Endothelial cell (in vitro differentiated cells): ENCODE data around the gene LRRC61. TPM values are rescaled to one million over a fixed set of nuclear protein-coding genes. Genes with fewer than 3 reads are reported as not detected.
"Not testable (repeated sequence)": the region's sequence is repeated elsewhere in the genome, so short reads cannot be mapped to it uniquely, and the experiment has no call there.

Experiments used
- DNase-seq: peaks from one replicate; pipeline ENCODE4 v3.0.0; 2021; ENCODE audit warnings: low spot score
- H3K27ac Mint-ChIP-seq: one replicate; pipeline ENCODE4 v1.8.0; 2021; ENCODE audit warnings: mixed read lengths, inconsistent platforms; ENCODE audit not compliant: unreplicated experiment
- H3K27me3 Mint-ChIP-seq: one replicate; pipeline ENCODE4 v1.8.0; 2021; ENCODE audit warnings: mild to moderate bottlenecking, moderate library complexity, mixed read lengths, inconsistent platforms; ENCODE audit not compliant: unreplicated experiment
- H3K36me3 Mint-ChIP-seq: one replicate; pipeline ENCODE4 v1.8.0; 2021; ENCODE audit warnings: mild to moderate bottlenecking, low read depth, mixed read lengths, inconsistent platforms; ENCODE audit not compliant: unreplicated experiment
- H3K4me1 Mint-ChIP-seq: one replicate; pipeline ENCODE4 v1.8.0; 2021; ENCODE audit warnings: mild to moderate bottlenecking, mixed read lengths, inconsistent platforms; ENCODE audit not compliant: unreplicated experiment
- H3K4me3 Mint-ChIP-seq: one replicate; pipeline ENCODE4 v1.8.0; 2021; ENCODE audit warnings: mild to moderate bottlenecking, mixed read lengths, inconsistent platforms; ENCODE audit not compliant: unreplicated experiment
- H3K9me3 Mint-ChIP-seq: one replicate; pipeline ENCODE4 v1.8.0; 2021; ENCODE audit warnings: mixed read lengths, inconsistent platforms; ENCODE audit not compliant: unreplicated experiment
- CTCF ChIP-seq: fragments of 200-600 bp; sonication (generic); IDR thresholded peaks from one replicate; pipeline ENCODE4 v1.5.0; 2021; ENCODE audit warnings: antibody characterized with exemption; ENCODE audit not compliant: unreplicated experiment
- total RNA-seq: library from RNA; stranded (reverse); fragmentation: NEBNext Ultra II Directional; extraction: Animal tissue kit (Norgen Biotek cat#: 25700); gene quantifications from one replicate; pipeline ENCODE4 v1.2.1, GENCODE V29; 2021; ENCODE audit not compliant: unreplicated experiment

Gene LRRC61
- total RNA-seq, 1 donor from 2014 or later, result 5.1 TPM

GRCh38 chr7:150313367-150313809, 9.8 kb upstream of the LRRC61 start:
- no peaks in the 10 kb centered on the region for H3K9me3 Mint-ChIP-seq
- no peak for DNase-seq
- no peak overlapping the region for H3K27ac Mint-ChIP-seq
- no peak overlapping the region for H3K4me3 Mint-ChIP-seq
- H3K27me3 Mint-ChIP-seq, result peaks cover 2% of the 10 kb centered on the region
- peaks cover 18% of the 10 kb centered on the region for H3K4me1 Mint-ChIP-seq
- no peaks in the 10 kb centered on the region for H3K36me3 Mint-ChIP-seq
- TF ChIP-seq CTCF, result no peak

GRCh38 chr7:150313870-150314269, 9.3 kb upstream of the LRRC61 start:
- no peak for DNase-seq
- Mint-ChIP-seq H3K4me1 (peaks cover 18% of the 10 kb centered on the region), H3K4me3 (no peak overlapping the region), H3K27me3 (peaks cover 2% of the 10 kb centered on the region), H3K27ac (no peak overlapping the region), H3K36me3 (no peaks in the 10 kb centered on the region), H3K9me3 (no peaks in the 10 kb centered on the region)
- no peak for TF ChIP-seq CTCF

- no peak overlapping the region for H3K27ac Mint-ChIP-seq
- peaks cover 20% of the 10 kb centered on the region for H3K4me1 Mint-ChIP-seq
- no peaks in the 10 kb centered on the region for H3K9me3 Mint-ChIP-seq
- no peaks in the 10 kb centered on the region for H3K36me3 Mint-ChIP-seq
- DNase-seq, result no peak
- TF ChIP-seq CTCF, result no peak
- H3K27me3 Mint-ChIP-seq, result peaks cover 2% of the 10 kb centered on the region
- no peak overlapping the region for H3K4me3 Mint-ChIP-seq
Measured at GRCh38 chr7:150314639-150315239, 8.4 kb upstream of the LRRC61 start.

- peaks cover 30% of the 10 kb centered on the region for H3K4me1 Mint-ChIP-seq
- not testable (repeated sequence) for H3K9me3 Mint-ChIP-seq, H3K4me3 Mint-ChIP-seq, H3K27ac Mint-ChIP-seq, H3K27me3 Mint-ChIP-seq, H3K36me3 Mint-ChIP-seq, DNase-seq
Measured at GRCh38 chr7:150316987-150317386, 6.2 kb upstream of the LRRC61 start.

- DNase-seq, result no peak
- TF ChIP-seq CTCF, result no peak
- no peaks in the 10 kb centered on the region for H3K36me3 Mint-ChIP-seq
- peaks cover 28% of the 10 kb centered on the region for H3K4me1 Mint-ChIP-seq
- peaks cover 7% of the 10 kb centered on the region for H3K27me3 Mint-ChIP-seq
- no peak overlapping the region for H3K27ac Mint-ChIP-seq
- no peak overlapping the region for H3K4me3 Mint-ChIP-seq
- no peaks in the 10 kb centered on the region for H3K9me3 Mint-ChIP-seq
Measured at GRCh38 chr7:150317748-150318444, 5.3 kb upstream of the LRRC61 start.
